NCI-H146 treated with DMSO at 0.1 percent for 48 hours (cell line): Measurements from ENCODE around the gene PRTN3.
"Not testable (repeated sequence)": the region's sequence is repeated elsewhere in the genome, so short reads cannot be mapped to it uniquely, and the experiment has no call there.

Experiments used
- DNase-seq: peaks from one replicate; lab custom pipeline; 2025; ENCODE audit not compliant: unreplicated experiment; lab: John Stamatoyannopoulos, UW

The PRTN3 gene

GRCh38 chr19:843836-844545, 3.2 kb downstream of the PRTN3 start:
- no peak for DNase-seq

- DNase-seq: no peak
Observed at GRCh38 chr19:844546-844971, 3.8 kb downstream of the PRTN3 start.

GRCh38 chr19:845707-846521, 5.1 kb downstream of the PRTN3 start:
- DNase-seq: no peak

GRCh38 chr19:848386-848921, 7.7 kb downstream of the PRTN3 start:
- DNase-seq: no peak

DNA sequence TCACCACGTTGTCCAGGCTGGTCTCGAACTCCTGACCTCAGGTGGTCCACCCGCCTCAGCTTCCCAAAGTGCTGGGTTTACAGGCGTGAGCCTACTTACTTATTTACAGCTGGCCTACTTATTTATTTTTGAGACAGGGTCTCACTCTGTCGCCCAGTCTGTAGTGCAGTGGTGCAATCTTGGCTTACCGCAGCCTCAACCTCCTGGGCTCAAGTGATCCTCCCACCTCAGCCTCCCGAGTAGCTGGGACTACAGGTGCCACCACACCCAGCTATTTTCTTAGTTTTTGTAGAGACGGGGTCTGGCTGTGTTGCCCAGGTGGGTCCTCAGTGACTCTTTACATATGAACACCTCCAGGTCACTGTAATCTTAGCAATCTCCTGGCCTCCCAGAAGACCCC, 8.4 kb downstream of the PRTN3 start:
- DNase-seq: not testable (repeated sequence)

- DNase-seq: no peak
Observed at GRCh38 chr19:850221-850978, 9.6 kb downstream of the PRTN3 start.

- DNase-seq: no peak
Observed at GRCh38 chr19:850979-851335, 10.2 kb downstream of the PRTN3 start.

DNA sequence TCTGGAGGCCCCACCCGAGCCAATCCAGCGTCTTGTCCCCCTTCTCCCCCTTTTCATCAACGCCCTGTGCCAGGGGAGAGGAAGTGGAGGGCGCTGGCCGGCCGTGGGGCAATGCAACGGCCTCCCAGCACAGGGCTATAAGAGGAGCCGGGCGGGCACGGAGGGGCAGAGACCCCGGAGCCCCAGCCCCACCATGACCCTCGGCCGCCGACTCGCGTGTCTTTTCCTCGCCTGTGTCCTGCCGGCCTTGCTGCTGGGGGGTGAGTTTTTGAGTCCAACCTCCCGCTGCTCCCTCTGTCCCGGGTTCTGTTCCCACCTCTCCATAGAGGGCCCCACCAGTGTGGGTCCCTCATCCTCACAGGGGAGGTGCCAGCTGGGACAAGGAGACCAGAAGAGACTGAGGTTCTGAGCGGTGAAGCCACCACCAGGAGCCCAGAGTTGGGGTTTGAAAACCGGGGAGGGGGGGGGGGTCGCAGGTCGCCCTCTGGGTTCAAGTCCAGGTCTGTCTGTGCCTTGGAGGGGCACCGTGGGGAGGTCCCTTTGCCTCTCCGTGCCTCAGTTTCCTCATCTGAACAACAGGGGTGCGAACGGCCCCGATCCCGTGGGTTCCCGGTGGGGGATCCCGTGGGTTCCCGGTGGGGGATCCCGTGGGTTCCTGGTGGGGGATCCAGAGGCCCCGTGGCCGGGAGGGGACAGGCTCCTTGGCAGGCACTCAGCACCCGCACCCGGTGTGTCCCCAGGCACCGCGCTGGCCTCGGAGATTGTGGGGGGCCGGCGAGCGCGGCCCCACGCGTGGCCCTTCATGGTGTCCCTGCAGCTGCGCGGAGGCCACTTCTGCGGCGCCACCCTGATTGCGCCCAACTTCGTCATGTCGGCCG, 11.6 kb downstream of the PRTN3 start, which contains the start of gene ELANE:
TSS of gene ELANE (plus strand) at position 168 of the 878 bp plus-strand sequence. CDS start at position 194, 26 bp downstream.
- DNase-seq: no peak

- DNase-seq: no peak
Observed at GRCh38 chr19:853014-853585, 12.3 kb downstream of the PRTN3 start.

- not testable (repeated sequence) for DNase-seq
Observed at GRCh38 chr19:853614-854220, 12.9 kb downstream of the PRTN3 start.

DNA sequence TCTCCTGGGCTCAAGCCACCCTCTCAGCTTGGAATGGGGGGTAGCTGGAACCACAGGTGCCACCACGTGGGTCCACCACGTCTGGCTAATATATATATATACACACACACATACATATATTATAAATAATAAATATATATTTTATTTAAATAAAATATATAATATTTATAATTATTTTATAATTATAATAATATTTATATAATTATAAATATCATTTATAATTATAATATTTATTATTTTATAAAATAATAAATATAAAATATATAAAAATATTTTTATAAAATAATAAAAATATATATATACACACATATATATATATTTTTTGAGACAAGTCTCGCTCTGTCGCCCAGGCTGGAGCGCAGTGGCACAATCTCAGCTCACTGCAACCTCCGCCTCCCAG, 13.8 kb downstream of the PRTN3 start:
- DNase-seq: no peak

- no peak for DNase-seq
Observed at GRCh38 chr19:855142-855541, 14.3 kb downstream of the PRTN3 start.

DNA sequence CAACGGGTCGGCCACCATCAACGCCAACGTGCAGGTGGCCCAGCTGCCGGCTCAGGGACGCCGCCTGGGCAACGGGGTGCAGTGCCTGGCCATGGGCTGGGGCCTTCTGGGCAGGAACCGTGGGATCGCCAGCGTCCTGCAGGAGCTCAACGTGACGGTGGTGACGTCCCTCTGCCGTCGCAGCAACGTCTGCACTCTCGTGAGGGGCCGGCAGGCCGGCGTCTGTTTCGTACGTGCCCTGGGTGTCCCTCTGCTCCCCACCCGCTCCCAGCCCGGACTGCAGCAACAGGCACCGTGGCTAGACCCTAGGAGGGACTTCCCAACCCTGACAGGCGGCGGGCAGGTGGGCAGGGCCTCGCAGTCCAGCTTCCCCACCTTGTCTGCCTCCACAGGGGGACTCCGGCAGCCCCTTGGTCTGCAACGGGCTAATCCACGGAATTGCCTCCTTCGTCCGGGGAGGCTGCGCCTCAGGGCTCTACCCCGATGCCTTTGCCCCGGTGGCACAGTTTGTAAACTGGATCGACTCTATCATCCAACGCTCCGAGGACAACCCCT, 14.8 kb downstream of the PRTN3 start:
- no peak for DNase-seq

- no peak for DNase-seq
Observed at GRCh38 chr19:858284-858683, 17.5 kb downstream of the PRTN3 start.

GRCh38 chr19:858868-859843, 18.4 kb downstream of the PRTN3 start, which contains the start of gene CFD:
CFD (plus strand) TSS chr19:859664; CDS start chr19:859690, 26 bp downstream.
- DNase-seq: no peak

DNA sequence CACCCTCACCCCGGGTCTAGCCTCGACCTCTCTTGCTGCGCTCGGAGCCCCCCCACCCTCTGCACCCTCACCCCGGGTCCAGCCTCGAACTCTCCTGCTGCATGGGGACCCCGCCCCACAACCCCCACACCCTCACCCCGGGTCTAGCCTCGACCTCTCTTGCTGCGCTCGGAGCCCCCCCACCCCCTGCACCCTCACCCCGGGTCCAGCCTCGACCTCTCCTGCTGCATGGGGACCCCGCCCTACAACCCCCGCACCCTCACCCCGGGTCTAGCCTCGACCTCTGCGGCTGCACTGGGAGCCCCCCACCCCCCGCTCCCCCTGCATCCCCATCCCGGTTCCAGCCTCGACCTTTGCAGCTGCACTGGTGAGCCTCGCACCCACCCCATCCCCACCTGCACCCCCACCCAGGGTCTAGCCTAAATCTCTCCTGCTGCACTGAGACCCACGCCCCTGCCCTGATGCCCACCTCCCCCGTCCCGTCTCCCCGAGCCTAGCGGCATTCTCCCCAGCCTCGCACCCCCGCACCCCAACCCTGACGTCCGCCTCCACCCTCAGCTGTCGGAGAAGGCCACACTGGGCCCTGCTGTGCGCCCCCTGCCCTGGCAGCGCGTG, 20.4 kb downstream of the PRTN3 start:
- DNase-seq: no peak

DNA sequence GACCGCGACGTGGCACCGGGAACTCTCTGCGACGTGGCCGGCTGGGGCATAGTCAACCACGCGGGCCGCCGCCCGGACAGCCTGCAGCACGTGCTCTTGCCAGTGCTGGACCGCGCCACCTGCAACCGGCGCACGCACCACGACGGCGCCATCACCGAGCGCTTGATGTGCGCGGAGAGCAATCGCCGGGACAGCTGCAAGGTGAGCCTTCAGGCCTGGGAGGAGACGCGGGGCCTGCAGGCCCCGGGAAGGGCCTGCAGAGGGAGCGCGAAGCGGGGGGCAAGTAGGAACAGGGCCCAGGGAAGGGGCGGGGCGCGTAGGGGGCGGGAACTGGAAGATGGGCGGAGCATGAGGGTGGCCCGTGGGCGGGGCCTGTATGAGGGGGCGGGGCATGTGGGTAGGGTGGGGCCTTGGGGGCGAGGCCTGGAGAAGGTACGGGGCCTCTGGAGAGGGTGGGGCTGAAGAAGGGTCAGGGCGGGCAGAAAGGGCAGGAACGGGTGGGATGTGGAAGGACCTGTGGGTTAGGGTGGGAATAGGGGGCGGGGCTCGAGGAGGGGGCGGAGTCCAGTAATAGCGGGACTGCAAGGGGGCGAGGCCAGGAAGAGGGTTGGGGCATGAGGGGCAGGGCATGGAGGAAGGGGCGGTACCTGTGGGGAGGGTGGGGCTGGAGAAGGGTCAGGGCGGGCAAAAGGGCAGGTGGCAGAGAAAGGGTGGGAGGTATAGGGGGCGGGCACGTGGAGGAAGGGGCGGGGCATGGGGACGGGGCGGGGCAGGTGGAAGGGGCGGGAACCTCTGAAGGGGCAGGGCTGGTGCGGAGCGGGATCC, 21.2 kb downstream of the PRTN3 start:
- DNase-seq: no peak
